KOPT-K1 (cell line): Measurements from ENCODE around the gene ACOXL.

Experiments
- H3K27ac ChIP-seq: fragments of 200-600 bp; sonication (generic); 2 replicates; pipeline ENCODE4 v1.5.1; 2016; ENCODE audit warnings: antibody characterized with exemption, mild to moderate bottlenecking, low read depth, low read length; ENCODE audit not compliant: poor library complexity, severe bottlenecking
- H3K36me3 ChIP-seq: fragments of 200-600 bp; sonication (generic); 2 replicates; pipeline ENCODE4 v1.5.1; 2017; ENCODE audit warnings: antibody characterized with exemption, mild to moderate bottlenecking, low read length, moderate library complexity; ENCODE audit not compliant: insufficient read depth
- H3K9me3 ChIP-seq: fragments of 200-600 bp; sonication (generic); 2 replicates; pipeline ENCODE4 v1.5.1; 2017; ENCODE audit warnings: antibody characterized with exemption, low read length, mild to moderate bottlenecking; ENCODE audit not compliant: insufficient read depth, poor library complexity, severe bottlenecking

ACOXL gene

GRCh38 chr2:111017034-111017622, 284.8 kb downstream of the ACOXL start:
- Histone ChIP-seq H3K9me3 (peaks cover 13% of the 10 kb centered on the region), H3K36me3 (no peaks in the 10 kb centered on the region), H3K27ac (no peak overlapping the region)

GRCh38 chr2:111017909-111018308, 285.5 kb downstream of the ACOXL start:
- Histone ChIP-seq H3K9me3 (peaks cover 10% of the 10 kb centered on the region), H3K36me3 (no peaks in the 10 kb centered on the region), H3K27ac (no peak overlapping the region)

GRCh38 chr2:111019381-111019780, 287.0 kb downstream of the ACOXL start:
- Histone ChIP-seq H3K36me3 (no peaks in the 10 kb centered on the region), H3K27ac (no peak overlapping the region), H3K9me3 (peaks cover 3% of the 10 kb centered on the region)

GRCh38 chr2:111022633-111023032, 290.3 kb downstream of the ACOXL start:
- no peaks in the 10 kb centered on the region for H3K9me3 ChIP-seq
- H3K36me3 ChIP-seq: no peaks in the 10 kb centered on the region
- H3K27ac ChIP-seq: no peak overlapping the region

- H3K27ac ChIP-seq: no peak overlapping the region
- no peaks in the 10 kb centered on the region for H3K36me3 ChIP-seq
- H3K9me3 ChIP-seq: peaks cover 6% of the 10 kb centered on the region
Observed at GRCh38 chr2:111024496-111024895, 292.1 kb downstream of the ACOXL start.

- Histone ChIP-seq H3K36me3 (no peaks in the 10 kb centered on the region), H3K9me3 (peaks cover 6% of the 10 kb centered on the region), H3K27ac (no peak overlapping the region)
Observed at GRCh38 chr2:111025288-111025687, 292.9 kb downstream of the ACOXL start.

GRCh38 chr2:111028720-111029119, 296.3 kb downstream of the ACOXL start:
- Histone ChIP-seq H3K36me3 (no peaks in the 10 kb centered on the region), H3K9me3 (peaks cover 6% of the 10 kb centered on the region), H3K27ac (no peak overlapping the region)

GRCh38 chr2:111029181-111029927, 297.0 kb downstream of the ACOXL start:
- Histone ChIP-seq H3K9me3 (peaks cover 6% of the 10 kb centered on the region), H3K27ac (no peak overlapping the region), H3K36me3 (no peaks in the 10 kb centered on the region)

- Histone ChIP-seq H3K27ac (no peak overlapping the region), H3K9me3 (peaks cover 6% of the 10 kb centered on the region), H3K36me3 (no peaks in the 10 kb centered on the region)
Observed at GRCh38 chr2:111030260-111030891, 298.0 kb downstream of the ACOXL start.

- no peaks in the 10 kb centered on the region for H3K36me3 ChIP-seq
- H3K9me3 ChIP-seq: peaks cover 6% of the 10 kb centered on the region
- H3K27ac ChIP-seq: no peak overlapping the region
Observed at GRCh38 chr2:111030945-111031344, 298.6 kb downstream of the ACOXL start.

GRCh38 chr2:111031546-111032478, 299.4 kb downstream of the ACOXL start:
- Histone ChIP-seq H3K9me3 (peaks cover 6% of the 10 kb centered on the region), H3K36me3 (no peaks in the 10 kb centered on the region), H3K27ac (no peak overlapping the region)

- no peaks in the 10 kb centered on the region for H3K36me3 ChIP-seq
- no peak overlapping the region for H3K27ac ChIP-seq
- peaks cover 6% of the 10 kb centered on the region for H3K9me3 ChIP-seq
Observed at GRCh38 chr2:111032721-111033429, 300.5 kb downstream of the ACOXL start.

- Histone ChIP-seq H3K27ac (no peak overlapping the region), H3K36me3 (no peaks in the 10 kb centered on the region), H3K9me3 (no peaks in the 10 kb centered on the region)
Observed at GRCh38 chr2:111034146-111034545, 301.8 kb downstream of the ACOXL start.

GRCh38 chr2:111034606-111035005, 302.2 kb downstream of the ACOXL start:
- Histone ChIP-seq H3K9me3 (no peaks in the 10 kb centered on the region), H3K27ac (no peak overlapping the region), H3K36me3 (no peaks in the 10 kb centered on the region)
